ENCODE measurements around the gene CXCL12.

Gene CXCL12

GRCh38 chr10:44385026-44385695 is at the start of gene CXCL12:
Gene CXCL12 (minus strand): TSS chr10:44385097. CDS start chr10:44385005, 92 bp downstream.
- DNase-seq: no peak

GRCh38 chr10:44427479-44427878 is 42.6 kb upstream of the CXCL12 start:
- DNase-seq: no peak

- no peak for DNase-seq
Measured at GRCh38 chr10:44427037-44427436, 42.1 kb upstream of the CXCL12 start.

GRCh38 chr10:44426247-44427034 is 41.5 kb upstream of the CXCL12 start:
- DNase-seq: no peak

- DNase-seq: no peak
Measured at GRCh38 chr10:44425466-44425865, 40.6 kb upstream of the CXCL12 start.

GRCh38 chr10:44424957-44425356 is 40.1 kb upstream of the CXCL12 start:
- no peak for DNase-seq

- no peak for DNase-seq
Measured at GRCh38 chr10:44424298-44424697, 39.4 kb upstream of the CXCL12 start.

GRCh38 chr10:44422570-44423101 is 37.7 kb upstream of the CXCL12 start:
- DNase-seq: no peak

- DNase-seq: no peak
Measured at GRCh38 chr10:44422153-44422552, 37.3 kb upstream of the CXCL12 start.

- no peak for DNase-seq
Measured at GRCh38 chr10:44419790-44420549, 35.1 kb upstream of the CXCL12 start.

GRCh38 chr10:44418637-44419036 is 33.7 kb upstream of the CXCL12 start:
- DNase-seq: no peak

- DNase-seq: no peak
Measured at GRCh38 chr10:44417761-44418160, 32.9 kb upstream of the CXCL12 start.

GRCh38 chr10:44416936-44417335 is 32.0 kb upstream of the CXCL12 start:
- no peak for DNase-seq

- no peak for DNase-seq
Measured at GRCh38 chr10:44416021-44416771, 31.3 kb upstream of the CXCL12 start.

GRCh38 chr10:44415121-44415520 is 30.2 kb upstream of the CXCL12 start:
- no peak for DNase-seq

GRCh38 chr10:44413416-44413815 is 28.5 kb upstream of the CXCL12 start:
- no peak for DNase-seq

- no peak for DNase-seq
Measured at GRCh38 chr10:44411251-44411650, 26.4 kb upstream of the CXCL12 start.

GRCh38 chr10:44404741-44405437 is 20.0 kb upstream of the CXCL12 start:
- DNase-seq: no peak

GRCh38 chr10:44402465-44403195 is 17.7 kb upstream of the CXCL12 start:
- no peak for DNase-seq

- DNase-seq: no peak
Measured at GRCh38 chr10:44400541-44400940, 15.6 kb upstream of the CXCL12 start.
